Heart left ventricle (tissue), 13 donors: Measurements from ENCODE around the gene DNAL1.

Experiments used
- CTCF ChIP-seq, 12 donors: fragments of 200-600 bp; sonication (generic) in 4 of 12; IDR thresholded peaks; one replicate each; pipeline versions ENCODE4 v1.5.0 to v1.8.0; 2018 to 2022; ENCODE audit warnings: antibody characterized with exemption in 12 of 12, mild to moderate bottlenecking in 5 of 12
- POLR2A ChIP-seq, 2 donors: fragments of 450-650 bp; IDR thresholded peaks; one replicate each; pipeline ENCODE4 v1.6.1; 2017; ENCODE audit warnings: antibody characterized with exemption in 2 of 2, mild to moderate bottlenecking in 2 of 2, moderate library complexity in 2 of 2
- donor health status: ischemic (EF 13 %, LVEDD 7.1; RV severe dilation, severe dysfunction).
- donor health status: DM: no; HTN: yes; CAD: no.
- donor health status: DM: no; HTN: no; CAD: no.
- donor health status: ischemic (EF 25% LVEDD 6.9; RV normal size, moderate dysfunction).
- donor health status: ischemic (EF 25% LVEDD 5.7; RV mildly dilated, moderate dysfunction).
- donor health status: ischemic (EF 35%, LVEDD 5.7; RV mildly dilated, moderate dysfunction).
- donor health status: nonischemic (EF 11% LVEDD 7.7; RV severe dilation, severe dysfunction).
- donor health status: DM: yes; HTN: yes; CAD: no.
- donor health status: PGD.
- donor health status: ischemic (EF 29% LVEDD 5.4; RV normal size, mild dysfunction).
- donor health status: nonischemic (EF 23%, LVEDD 6.1; RV moderate dilation, normal function).

- TF ChIP-seq CTCF (IDR thresholded peaks at IDR 0.05) (no peak), POLR2A (IDR thresholded peaks at IDR 0.05) (no peak)
Measured at GRCh38 chr14:73661872-73662271, 17.1 kb downstream of the DNAL1 start.
